GM21717 (cell line): Measurements from ENCODE around the gene ARHGAP30.

Experiments
- ATAC-seq: cut with Tn5 transposase; IDR thresholded peaks from one replicate; pipeline ENCODE4 v1.9.1; 2021; ENCODE audit warnings: mild to moderate bottlenecking, moderate library complexity; ENCODE audit not compliant: unreplicated experiment

The ARHGAP30 gene

GRCh38 chr1:161013488-161014230 lies 56.0 kb downstream of the ARHGAP30 start:
- ATAC-seq = peak; percentile 78

- peak; percentile 16 for ATAC-seq
Observed at GRCh38 chr1:161013131-161013487, 56.6 kb downstream of the ARHGAP30 start.

GRCh38 chr1:161012420-161012819 lies 57.3 kb downstream of the ARHGAP30 start:
- no peak for ATAC-seq

GRCh38 chr1:161009602-161010211 lies 60.0 kb downstream of the ARHGAP30 start:
- no peak for ATAC-seq

- ATAC-seq = no peak
Observed at GRCh38 chr1:161008869-161009510, 60.7 kb downstream of the ARHGAP30 start.

- ATAC-seq = no peak
Observed at GRCh38 chr1:161007369-161007768, 62.3 kb downstream of the ARHGAP30 start.

- ATAC-seq = no peak
Observed at GRCh38 chr1:161006563-161006962, 63.1 kb downstream of the ARHGAP30 start.

GRCh38 chr1:161001525-161001924 lies 68.2 kb downstream of the ARHGAP30 start:
- ATAC-seq = no peak

- no peak for ATAC-seq
Observed at GRCh38 chr1:161000736-161001480, 68.8 kb downstream of the ARHGAP30 start.

GRCh38 chr1:160999376-160999775 lies 70.3 kb downstream of the ARHGAP30 start:
- ATAC-seq = no peak

- ATAC-seq = no peak
Observed at GRCh38 chr1:160997323-160998038, 72.2 kb downstream of the ARHGAP30 start.
